ENCODE measurements around the gene FAM20C. TPM values are rescaled to one million over a fixed set of nuclear protein-coding genes. Genes with fewer than 3 reads are reported as not detected.

FAM20C gene
- total RNA-seq, 4 donors from 2014 or later: 3.8 to 28.8 (median 16.4) TPM

DNA sequence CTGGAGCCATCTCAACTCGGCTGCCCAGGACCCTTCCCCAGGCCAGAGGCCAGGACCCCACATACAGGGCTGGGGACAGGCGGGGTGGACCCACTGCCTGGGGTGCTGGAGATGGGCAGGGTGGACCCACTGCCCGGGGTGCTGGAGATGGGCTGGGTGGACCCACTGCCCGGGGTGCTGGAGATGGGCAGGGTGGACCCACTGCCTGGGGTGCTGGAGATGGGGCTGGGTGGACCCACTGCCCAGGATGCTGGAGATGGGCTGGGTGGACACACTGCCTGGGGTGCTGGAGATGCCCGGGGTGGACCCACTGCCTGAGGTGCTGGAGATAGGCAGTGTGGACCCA lies 65.2 kb downstream of the FAM20C start:
- Histone ChIP-seq H3K27me3 (no peaks in the 10 kb centered on the region), H3K4me1 (no peaks in the 10 kb centered on the region), H3K4me3 (no peak overlapping the region), H3K27ac (no peak overlapping the region), H3K36me3 (no peaks in the 10 kb centered on the region), H3K9me3 (no peaks in the 10 kb centered on the region)
- intact Hi-C loops (cut with DNase I; ENCODE audit: low total_unique reads): no loop called here
- DNase-seq: no peak
- TF ChIP-seq, protein P1, sequence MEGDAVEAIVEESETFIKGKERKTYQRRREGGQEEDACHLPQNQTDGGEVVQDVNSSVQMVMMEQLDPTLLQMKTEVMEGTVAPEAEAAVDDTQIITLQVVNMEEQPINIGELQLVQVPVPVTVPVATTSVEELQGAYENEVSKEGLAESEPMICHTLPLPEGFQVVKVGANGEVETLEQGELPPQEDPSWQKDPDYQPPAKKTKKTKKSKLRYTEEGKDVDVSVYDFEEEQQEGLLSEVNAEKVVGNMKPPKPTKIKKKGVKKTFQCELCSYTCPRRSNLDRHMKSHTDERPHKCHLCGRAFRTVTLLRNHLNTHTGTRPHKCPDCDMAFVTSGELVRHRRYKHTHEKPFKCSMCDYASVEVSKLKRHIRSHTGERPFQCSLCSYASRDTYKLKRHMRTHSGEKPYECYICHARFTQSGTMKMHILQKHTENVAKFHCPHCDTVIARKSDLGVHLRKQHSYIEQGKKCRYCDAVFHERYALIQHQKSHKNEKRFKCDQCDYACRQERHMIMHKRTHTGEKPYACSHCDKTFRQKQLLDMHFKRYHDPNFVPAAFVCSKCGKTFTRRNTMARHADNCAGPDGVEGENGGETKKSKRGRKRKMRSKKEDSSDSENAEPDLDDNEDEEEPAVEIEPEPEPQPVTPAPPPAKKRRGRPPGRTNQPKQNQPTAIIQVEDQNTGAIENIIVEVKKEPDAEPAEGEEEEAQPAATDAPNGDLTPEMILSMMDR (IDR thresholded peaks at IDR 0.05): no peak
- TF ChIP-seq POLR2A (IDR thresholded peaks at IDR 0.05): no peak

DNA sequence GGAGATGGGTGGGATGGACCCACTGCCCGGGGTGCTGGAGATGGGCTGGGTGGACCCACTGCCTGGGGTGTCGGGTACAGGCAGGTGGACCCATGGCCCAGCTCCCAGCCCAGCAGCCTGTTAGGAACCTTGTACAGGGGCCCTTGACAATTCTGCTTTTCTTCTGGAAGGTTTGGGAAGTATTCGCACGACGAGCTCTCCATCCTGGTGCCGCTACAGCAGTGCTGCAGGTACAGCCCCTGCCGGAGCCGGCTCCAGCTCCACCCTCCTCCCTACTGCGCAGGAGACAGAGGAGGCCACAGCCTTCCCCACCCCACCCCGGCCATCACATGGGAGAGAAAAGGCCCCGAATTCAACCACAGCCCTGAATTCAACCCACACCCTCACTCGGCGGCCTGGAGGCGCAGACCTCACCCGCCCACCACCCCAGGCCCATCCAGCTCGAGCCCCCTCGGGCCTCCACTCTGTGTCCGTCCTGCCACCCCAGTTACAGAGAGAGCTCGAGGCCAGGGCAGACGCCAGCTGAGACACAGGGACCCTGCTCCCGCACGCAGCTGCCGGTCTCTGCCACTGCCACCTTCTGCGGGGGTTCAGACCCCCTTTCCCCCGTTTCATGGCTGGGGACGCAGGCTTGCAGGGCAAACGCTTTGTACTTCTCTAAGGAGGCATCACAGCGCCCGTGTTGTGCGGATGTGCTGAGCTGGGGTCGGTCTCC lies 66.3 kb downstream of the FAM20C start:
- intact Hi-C loops (cut with DNase I; ENCODE audit: low total_unique reads): no loop called here
- DNase-seq: no peak
- no peaks in the 10 kb centered on the region for H3K9me3 ChIP-seq
- H3K27ac ChIP-seq: no peak overlapping the region
- H3K4me1 ChIP-seq: no peaks in the 10 kb centered on the region
- TF ChIP-seq, protein P1 (IDR thresholded peaks at IDR 0.05): no peak
- TF ChIP-seq POLR2A (IDR thresholded peaks at IDR 0.05): no peak
- H3K36me3 ChIP-seq: no peaks in the 10 kb centered on the region
- H3K4me3 ChIP-seq: no peak overlapping the region
- H3K27me3 ChIP-seq: no peaks in the 10 kb centered on the region

- intact Hi-C loops (cut with DNase I; ENCODE audit: low total_unique reads): no loop called here
- Histone ChIP-seq H3K4me1 (no peaks in the 10 kb centered on the region), H3K27ac (no peak overlapping the region), H3K27me3 (no peaks in the 10 kb centered on the region), H3K9me3 (no peaks in the 10 kb centered on the region), H3K36me3 (no peaks in the 10 kb centered on the region), H3K4me3 (no peak overlapping the region)
- TF ChIP-seq, protein P1 (IDR thresholded peaks at IDR 0.05): no peak
- no peak for TF ChIP-seq POLR2A (IDR thresholded peaks at IDR 0.05)
- DNase-seq: no peak
These were observed 66.8 kb downstream of the FAM20C start for GRCh38 chr7:259191-259505.

DNA sequence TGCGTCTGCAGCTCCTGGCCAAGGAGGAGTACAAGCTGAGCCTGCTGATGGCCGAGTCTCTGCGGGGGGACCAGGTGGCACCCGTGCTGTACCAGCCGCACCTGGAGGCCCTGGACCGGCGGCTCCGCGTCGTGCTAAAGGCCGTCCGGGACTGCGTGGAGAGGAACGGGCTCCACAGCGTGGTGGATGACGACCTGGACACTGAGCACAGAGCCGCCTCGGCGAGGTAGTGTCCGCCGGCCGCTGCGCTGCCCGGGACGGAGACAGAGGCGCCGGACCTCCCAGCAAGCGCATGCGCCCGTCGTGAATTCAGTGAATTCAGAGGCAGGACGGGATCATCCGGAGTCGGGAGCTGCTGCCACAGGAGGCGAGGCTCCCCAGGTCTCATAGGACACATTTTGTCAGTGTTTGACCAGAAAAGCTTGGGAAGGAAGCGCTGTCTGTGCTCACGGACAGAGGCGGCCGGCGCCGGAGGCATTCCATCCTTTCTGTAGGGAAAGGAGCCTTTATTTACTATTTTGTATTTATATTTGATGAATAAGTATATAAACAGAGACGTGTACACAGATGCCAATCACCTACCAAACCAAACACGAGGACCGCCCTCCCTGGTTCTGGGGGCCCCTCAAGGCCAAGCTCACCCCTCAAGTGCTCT lies 67.5 kb downstream of the FAM20C start:
- Histone ChIP-seq H3K4me1 (no peaks in the 10 kb centered on the region), H3K27ac (no peak overlapping the region), H3K4me3 (no peak overlapping the region), H3K27me3 (no peaks in the 10 kb centered on the region), H3K36me3 (no peaks in the 10 kb centered on the region), H3K9me3 (no peaks in the 10 kb centered on the region)
- TF ChIP-seq, protein P1 (IDR thresholded peaks at IDR 0.05): no peak
- TF ChIP-seq POLR2A (IDR thresholded peaks at IDR 0.05): no peak
- no peak for DNase-seq
- intact Hi-C loops (cut with DNase I; ENCODE audit: low total_unique reads): no loop called here

DNA sequence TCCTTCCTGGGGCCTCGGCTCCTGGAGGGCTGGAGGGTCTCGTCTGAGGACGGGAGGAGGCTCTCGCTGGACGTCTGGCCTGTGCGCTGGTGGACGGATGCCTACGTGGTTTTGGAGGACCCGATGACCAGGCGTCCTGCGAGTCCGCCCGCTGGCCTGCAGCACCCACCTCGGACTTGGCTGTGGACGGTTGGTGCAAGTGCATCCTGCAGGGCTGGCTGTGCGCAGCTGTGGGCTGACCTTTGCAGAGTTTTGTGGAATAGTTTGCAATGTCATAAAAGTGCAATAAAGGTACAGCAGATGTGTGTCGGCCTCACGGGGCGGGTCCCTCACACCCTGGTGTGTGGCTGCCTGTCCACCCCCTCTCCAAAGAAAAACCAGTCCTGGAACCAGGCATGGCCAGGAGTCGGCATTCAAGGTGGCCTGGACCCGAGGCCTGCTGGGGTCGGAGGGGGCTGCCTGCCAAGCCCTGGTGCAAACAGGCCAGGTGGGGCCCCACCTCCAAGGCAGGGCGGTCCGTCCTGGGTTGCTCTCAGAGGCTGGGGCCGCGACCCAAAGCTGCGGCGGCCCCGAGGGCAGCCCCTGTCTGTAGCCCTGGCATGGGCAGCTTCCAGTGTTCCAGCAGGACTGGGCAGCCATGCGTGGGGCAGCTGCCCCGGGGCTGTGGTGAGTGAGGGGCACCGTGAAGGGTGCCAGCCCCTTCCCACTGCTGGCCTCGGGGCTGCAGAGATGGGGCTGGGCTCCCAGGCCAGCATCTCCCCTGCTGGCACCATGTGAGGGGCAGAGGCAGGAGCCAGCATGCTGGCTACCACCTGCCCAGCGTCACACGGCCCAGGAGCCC lies 68.3 kb downstream of the FAM20C start:
- intact Hi-C loops (cut with DNase I; ENCODE audit: low total_unique reads): no loop called here
- Histone ChIP-seq H3K4me1 (no peaks in the 10 kb centered on the region), H3K36me3 (no peaks in the 10 kb centered on the region), H3K4me3 (no peak overlapping the region), H3K27ac (no peak overlapping the region), H3K27me3 (no peaks in the 10 kb centered on the region), H3K9me3 (no peaks in the 10 kb centered on the region)
- no peak for TF ChIP-seq POLR2A (IDR thresholded peaks at IDR 0.05)
- TF ChIP-seq, protein P1 (IDR thresholded peaks at IDR 0.05): no peak
- no peak for DNase-seq
